CD4-positive, alpha-beta T cell treated with Interleukin-4 for 4 hours (primary cell): Measurements from ENCODE around the gene KCNQ4.

ENCODE experiments used
- DNase-seq: peaks from one replicate; pipeline ENCODE4 v3.0.0-alpha.2; 2020

KCNQ4 gene

DNA sequence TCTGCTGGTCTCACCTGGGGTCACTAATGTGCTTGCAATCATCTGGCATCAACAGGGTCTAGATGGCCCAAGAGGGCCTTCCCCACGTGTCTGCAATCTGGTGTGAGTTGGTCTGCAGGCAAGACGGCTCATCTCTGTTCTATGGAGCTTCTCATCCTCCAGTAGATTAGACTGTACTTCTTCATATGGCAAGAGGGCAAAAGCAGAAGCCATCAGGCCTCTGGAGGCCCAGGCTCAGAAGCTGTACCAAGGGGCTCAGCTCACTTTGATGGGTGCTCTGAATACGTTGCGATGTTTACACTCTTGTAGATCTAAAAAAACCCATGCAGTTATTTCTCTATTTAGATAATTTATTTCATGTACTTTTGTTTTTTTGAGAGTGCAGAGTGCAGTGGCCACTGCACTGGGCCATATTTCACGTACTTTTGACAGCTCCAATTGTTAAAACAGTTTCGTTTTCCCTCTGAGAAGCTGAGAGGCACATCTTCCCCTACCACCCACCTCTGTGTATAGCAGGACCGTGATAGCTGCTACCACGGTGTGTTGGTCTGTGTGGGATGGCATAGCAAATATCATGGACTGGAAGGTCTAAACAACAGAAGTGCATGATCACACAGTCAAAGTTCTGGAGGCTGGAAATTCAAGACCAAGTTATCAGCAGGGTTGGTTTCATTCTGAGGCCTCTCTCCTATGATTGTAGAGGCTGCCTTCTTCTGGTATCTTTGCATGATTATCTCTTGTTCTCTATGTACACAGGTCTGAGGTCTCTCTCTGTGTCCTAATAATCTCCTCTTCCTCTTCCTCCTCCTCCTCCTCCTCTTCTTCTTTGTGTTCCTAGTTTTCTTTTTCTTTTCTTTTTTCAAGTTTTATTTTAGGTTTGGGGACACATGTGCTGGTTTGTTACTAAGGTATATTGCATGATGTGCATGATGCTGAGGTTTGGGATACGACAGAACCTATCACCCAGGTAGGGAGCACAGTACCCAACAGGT lies 61.6 kb downstream of the KCNQ4 start:
- no peak for DNase-seq

DNA sequence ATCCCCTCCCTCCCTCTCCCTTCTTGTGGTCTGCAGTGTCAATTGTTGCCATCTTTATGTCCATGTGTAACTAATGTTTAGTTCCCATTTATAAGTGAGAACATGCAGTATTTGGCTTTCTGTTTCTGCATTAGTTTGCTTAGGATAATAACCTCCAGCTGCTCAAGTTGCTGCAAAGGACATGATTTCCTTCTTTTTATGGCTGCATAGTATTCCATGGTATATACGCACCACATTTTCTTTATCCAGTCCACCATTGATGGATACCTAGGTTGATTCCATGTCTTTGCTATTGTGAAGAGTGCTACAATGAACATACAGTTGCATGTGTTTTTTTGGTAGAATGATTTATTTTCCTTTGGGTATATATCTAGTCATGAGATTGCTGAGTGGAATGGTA lies 62.3 kb downstream of the KCNQ4 start:
- no peak for DNase-seq

DNA sequence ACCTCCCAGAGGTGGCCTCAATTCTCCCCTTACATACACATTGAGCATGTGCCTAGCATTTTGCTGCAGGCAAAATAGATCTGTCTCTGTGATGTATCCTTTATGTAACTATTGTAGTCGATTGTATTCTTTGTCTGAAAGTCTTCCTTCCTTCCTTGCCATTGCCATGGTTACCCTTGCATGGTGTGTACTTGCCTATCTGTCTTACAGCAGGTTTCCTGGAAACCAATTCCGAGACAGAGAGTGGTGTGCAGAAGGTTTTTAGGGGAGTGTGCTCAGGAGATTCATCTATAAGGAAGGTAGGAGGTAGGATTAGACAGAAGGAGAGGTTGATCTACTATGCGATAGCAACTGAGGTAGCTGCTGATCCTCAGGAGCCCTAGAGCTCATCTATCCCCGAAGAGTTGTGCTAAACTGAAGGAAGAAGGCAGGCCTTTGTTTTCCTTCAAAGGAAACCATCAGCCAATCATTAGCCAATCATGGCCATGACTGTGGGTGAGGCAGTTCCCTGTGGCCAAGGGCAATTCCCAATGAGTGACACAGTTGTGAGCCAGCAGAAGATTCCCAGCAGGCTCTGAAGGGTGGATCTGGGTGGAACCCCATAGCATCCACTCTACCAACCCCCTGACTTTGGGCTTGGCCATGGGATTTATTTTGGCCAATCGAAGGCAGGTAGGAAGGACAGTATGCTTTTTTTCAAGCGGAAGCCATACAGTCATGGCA lies 63.6 kb downstream of the KCNQ4 start:
- DNase-seq: no peak

DNA sequence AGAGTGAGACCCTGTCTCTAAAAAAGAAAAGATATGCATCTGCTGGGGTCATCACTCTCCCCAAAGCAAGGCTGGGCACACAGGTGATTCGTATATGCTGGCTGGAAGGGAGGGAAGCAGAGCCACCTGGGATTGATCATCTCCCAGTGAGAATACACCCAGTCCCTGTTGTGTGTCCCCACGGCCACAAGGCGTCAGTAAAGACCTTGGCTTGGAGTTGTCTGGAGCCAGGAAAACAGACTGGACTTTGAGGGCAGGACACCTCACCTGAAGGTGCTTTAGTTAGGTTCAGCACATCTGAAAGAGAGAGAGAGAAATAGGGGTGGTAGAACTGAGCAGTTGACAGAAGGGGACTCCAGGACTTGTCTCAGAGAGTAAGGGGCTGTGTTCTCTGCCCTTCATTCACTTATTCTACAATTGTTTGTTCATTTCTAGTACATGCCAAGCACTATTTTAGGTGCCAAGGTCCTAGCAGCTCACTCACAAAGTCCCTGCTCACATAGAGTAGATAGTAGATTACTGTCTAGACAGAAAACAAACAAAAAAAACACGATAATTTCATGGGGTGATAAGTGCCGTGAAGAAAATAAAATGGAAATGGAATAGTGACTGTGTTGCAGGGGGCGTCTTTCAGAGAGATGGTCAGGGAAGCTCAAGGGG lies 65.1 kb downstream of the KCNQ4 start:
- no peak for DNase-seq

DNA sequence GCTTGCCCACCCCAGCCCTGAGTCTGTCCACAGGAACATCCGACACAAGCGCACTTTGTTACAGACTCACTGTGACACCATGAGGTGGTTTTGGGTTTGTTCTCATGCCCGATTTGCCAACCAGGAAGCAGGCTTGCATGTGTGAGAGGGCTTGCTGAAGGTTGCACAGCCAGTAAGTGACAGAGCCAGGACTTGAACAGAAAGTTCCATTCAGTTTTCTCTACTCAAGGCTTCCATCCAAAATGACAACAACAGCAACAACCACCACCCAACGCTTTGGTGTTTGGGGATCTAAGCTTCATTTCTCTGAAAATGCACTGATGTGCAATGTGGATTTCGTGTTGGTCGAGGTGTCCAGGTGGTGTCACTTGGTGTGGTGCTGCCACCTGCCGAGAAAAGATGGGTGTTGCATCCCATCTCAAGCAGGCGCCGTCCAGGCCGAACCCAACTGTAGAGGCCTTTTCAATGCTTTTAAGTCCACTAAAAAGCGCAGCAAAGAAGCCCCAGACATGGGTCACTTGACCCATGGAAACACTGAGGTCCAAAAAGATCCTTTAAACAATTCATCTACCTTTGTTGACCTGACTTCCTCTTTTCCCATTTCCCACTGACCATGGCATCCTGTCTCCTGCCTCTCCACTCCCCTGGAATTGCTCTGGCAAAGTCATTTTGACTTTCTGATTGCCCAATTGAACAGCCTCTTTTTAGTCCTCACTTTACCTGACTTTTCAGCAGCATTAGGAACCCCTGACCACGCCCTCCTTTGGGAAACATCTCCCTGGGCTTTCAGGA lies 66.4 kb downstream of the KCNQ4 start:
- DNase-seq: peak; percentile 78

DNA sequence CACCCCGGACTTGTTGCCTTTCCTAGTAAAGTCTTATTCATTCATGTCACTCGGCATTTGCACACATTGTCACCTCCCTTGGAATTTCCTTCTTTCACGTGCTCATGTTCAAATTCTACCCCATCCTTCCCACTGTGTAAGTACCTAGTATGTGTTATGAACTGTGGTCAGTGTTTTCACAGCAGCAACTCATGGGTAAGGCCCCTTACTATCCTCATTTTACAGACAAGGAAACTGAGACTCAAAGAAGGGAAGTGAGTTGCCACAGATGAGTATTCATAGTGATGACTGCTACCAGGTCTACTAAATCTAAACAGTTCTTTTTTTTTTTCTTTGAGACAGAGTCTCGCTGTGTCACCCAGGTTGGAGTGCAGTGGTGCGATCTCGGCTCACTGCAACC lies 68.1 kb downstream of the KCNQ4 start:
- DNase-seq: no peak

DNA sequence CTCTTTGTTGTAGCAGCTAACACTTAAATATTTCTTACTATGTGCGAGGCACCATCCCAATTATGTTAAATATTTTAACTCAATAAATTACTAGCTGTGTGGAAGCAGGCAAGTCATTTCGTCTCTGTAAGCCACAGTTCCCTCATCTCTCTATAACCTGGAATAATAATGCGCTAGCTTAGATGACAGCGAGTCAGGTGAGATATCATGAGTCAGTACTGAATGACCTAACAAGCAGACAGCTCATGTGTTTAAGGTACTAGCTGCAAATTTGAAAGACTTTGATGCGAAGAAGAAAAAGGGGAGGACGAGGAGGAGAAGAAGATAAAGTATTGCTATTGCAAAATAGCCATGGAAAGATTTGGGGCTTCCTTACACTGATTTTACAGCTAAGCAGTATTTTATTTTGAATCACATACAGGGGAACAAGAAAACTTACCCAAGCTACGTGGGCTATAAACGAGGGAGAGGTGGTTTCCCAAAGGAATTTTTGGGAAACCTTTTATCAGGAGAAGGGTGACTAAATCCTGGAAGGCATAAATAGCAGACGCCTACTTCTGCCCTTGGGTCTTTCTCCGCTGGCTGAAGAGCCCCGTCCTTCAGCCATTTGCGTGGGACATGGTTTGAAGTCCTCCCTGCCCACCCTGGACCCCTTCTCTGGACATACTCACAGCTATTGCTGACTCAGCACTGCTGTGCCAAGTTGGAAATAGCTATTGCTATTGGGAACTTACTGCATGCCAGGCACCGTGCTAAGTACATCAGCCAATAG lies 69.7 kb downstream of the KCNQ4 start:
- no peak for DNase-seq

DNA sequence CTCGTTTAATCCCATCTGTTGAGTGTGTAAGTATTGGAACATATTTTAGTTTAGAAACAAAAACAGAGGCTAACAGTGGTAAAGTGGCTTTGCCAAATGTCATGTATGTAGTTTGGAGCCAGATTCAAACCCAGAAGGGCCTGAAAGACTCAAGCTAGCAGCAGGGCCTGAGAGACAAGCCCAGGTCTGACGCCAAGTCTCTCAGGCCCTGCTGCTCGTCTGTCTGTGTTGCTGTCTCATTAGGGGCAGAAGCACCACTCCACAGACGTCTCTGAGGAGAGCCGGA lies 70.2 kb downstream of the KCNQ4 start:
- DNase-seq: no peak

DNA sequence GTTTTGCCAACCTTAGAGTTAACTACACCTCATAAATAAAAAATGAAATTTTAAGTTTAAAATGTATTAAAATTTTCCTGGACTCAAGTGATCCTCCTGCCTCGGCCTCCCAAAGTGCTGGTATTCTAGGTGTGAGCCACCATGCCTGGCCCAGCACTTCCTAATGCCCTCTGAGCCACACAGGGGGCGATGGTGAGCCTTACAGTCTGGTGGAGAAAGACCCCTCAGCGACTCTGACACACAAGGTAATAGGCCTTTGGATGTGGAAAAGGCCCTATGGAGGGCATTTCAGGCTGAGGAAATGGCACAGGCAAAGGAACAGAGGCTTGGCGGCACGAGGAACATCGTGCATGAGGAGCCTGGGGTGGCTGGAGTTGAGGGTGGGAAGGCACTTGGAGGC lies 71.9 kb downstream of the KCNQ4 start:
- no peak for DNase-seq

DNA sequence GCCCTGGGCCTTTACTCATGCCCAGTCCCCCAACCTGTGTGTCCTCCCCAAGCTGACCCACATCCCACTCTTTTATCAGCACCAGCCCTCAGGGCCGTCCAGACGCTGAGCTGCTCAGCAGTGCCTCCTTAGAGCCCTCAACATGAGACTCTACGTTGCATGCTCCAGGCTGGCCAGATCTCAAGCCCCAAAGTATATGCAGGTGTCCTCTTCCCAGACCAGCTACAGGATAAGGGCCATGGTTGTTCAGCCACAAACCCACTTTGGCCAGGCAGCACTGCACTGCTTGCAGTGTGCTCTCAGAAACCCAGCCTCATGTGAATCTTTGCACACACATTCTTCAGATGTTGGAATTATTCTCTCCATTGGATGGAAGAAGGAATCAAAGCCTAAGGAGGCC lies 72.5 kb downstream of the KCNQ4 start:
- DNase-seq: no peak

DNA sequence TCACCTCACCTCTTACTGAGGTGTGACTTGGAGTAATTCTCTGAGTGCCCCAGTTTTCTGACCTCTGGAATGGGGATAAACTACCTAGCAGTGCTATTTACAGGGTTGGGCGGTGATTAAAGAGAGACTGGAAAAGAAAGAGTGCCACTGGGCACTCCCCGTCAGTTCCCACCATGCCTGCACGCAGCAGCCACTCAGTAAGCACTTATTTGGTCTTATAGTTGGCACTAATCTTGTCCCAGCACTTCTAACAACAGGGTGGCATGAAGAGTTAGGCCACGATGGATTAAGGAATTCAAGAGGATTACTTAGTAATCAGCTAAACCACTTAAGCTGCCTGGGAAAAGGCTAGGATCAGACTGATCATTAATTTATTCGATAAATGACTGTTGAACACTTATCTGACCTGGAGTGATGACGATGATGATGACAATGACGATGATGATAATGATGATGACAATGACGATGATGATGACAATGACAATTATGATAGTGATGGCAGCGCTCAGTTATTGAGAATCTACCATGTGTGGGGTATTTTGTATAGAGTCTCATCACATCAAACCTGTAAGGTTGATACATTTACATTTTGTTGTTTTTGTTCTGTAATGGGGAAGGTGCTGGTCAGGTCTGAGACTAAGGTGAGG lies 73.2 kb downstream of the KCNQ4 start:
- DNase-seq: no peak

DNA sequence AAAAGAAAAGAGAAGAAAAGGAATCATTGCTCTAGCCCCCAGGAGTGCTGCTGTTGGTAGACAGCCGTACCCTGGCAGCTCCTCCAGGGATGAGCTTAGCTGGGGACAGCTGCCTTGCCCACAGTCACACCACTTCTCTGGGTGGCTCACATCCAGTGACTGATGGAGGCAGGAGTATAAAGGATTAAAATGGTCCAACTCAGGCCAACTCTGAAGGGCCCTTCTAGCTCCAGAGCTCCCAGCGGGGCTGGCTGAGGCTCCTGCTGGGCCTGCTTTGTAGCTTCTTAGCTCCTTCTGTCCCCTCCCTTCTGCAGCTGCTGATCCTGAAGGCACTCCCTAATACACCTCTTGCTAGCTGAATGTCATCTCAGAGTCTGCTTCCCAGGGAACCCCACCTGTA lies 74.2 kb downstream of the KCNQ4 start:
- no peak for DNase-seq

DNA sequence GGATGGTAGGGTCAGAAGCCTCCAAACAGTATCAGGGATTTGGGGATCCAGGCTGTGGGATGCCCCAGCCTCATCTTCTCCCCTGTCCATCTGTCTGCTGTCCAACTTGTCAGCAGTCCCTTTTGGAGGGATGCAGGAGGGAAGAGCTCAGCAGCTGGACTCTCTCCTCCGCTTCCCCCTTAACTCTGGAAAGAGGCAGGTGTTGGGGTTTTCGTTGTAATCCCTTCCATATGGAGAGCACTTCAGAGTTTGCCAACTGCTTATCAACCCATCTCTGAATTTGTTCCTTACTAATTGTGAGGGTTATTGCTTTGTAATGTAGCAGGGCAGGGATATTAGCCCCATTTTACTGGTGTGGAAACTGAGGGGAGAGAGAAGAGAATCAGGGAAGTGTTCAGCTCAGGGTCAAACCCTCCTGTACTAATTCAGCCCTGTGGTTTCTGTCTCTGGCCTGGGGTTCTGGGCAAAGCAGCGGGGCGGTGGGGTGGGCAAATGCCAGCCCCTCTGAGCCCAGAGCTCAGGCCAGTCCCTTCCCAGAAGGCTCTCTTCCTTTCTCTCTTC lies 75.3 kb downstream of the KCNQ4 start:
- no peak for DNase-seq

DNA sequence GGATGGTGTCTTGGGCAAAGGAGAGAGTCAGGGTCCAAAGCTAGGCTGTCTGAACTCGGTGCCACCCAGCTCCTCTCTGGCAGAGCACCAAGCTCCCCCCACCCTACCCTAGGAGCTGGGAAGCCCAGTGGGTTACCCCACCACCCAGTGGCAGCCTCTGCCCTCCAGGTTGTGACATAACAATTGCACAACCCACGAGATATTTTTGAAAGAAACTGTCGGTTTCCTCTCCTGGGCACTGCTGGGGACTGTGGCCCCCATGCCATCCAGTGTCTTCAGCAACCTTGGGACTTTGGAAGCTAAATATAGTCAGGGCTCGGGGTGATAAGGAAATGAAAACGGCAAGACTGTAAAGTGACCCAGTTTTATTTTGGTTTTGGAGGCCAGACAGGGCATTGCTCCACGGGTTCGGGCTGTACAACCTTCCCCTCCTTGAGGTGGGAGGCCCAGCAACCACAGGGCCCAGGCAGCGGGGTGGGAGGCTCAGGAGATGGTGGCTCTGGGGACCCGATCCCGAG lies 77.2 kb downstream of the KCNQ4 start:
- DNase-seq: no peak

DNA sequence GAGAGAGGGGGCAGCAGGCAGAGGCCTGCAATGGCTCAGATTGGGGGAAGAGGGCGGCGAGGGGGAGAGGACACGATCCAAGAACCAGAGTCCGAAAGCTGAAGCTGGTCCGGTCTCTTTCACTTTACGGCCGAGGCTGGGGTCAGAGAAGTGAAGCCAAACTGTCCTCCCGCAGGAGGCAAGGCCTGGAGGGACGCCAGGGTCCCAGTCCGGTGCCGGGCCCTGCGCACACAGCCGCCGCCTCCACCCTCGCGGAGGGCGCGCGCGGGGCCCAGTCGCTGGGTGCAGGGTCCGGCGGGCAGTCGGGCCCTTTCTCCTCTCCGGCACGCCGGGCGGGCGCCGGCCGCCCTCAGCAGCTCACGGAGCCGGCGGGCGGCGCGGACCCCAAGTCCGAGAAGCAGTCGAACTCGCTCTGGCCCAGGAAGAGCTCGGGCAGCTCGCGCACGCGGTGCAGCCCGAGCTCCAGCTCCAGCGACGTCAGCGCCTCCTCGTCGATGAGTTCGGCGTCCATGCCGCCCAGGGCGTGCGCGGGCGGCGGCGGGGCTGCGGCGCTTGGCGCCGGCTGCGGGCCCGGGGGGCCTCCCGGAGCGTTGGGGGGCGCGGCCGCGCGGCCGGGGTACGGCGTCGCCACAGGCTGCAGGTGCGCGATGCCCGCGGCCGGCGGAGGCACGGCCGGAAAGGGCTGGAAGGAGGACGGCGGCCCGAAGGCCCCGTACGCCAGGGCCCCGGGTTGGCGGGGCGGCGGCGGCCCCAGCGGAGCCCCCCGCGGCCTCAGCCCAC lies 77.8 kb downstream of the KCNQ4 start:
- DNase-seq: no peak

DNA sequence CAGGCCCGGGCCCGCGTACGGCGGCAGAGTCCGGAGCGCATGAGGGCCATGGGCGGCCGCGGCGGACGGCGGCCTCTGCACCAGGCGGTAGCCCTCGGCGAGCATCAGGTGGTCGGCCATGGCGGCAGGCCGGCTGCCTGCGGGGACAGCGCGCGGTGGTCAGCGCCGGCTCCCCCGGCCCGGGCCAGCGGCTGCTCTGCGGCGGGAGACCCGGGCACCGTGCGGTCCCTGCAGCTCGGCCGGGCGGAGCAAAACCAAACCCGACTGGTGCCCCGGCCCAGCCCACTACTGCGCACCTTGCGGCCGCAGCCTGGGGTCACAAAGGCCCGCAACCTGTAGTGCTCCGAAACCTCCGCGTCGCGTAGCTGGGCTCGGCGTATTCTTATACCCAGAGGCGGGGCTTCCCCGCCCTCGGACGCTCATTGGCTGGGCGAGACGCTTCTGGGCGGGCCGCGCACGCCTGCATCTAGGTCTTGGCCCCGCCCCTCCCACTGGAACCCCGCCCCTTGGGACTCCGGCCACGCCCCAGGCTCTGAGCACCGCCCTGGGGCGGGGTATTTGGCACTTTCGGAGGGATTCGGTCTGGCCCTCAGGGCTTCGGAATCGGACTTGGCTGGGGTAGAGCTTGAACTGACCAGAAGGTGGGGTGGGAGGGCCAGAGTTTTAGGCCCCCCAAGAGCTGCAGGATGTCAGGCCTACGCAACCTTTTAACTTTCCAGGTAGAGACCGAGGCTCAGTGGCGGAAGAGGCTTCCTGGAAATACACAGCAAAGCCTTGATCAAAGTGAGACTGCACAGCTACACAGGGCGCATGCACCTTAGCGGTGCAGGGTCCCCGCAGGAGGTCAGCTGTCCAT lies 78.6 kb downstream of the KCNQ4 start, which contains the start of gene CITED4:
TSS of gene CITED4 (minus strand) at position 356 of the 856 bp plus-strand sequence. CDS start at position 120, 236 bp downstream.
- peak; percentile 94 for DNase-seq

DNA sequence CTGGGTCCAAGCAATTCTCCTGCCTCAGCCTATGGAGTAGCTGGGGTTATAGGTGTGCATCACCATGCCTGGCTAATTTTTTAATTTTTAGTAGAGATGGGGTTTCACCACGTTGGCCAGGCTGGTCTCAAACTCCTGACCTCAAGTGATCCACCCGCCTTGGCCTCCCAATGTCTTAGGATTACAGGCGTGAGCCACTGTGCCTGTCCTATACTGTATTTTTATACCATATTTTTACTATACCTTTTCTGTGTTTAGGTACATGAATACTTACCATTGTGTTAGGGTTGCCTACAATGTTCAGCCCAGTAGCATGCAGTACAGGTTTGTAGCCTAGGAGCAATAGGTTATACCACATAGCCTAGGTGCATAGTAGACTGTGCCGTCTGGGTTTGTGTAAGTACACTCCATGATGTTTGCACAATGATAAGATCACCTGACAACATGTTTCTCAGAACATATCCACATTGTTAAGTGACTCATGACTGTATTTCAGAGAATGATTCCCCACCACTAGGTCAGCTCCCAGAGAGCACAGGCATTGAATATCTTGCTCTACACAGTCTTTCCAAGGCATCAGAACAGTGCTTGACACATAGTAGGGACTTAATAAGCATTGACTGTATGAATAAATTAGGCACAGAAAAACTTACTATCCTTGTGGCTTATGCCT lies 84.6 kb downstream of the KCNQ4 start:
- no peak for DNase-seq

DNA sequence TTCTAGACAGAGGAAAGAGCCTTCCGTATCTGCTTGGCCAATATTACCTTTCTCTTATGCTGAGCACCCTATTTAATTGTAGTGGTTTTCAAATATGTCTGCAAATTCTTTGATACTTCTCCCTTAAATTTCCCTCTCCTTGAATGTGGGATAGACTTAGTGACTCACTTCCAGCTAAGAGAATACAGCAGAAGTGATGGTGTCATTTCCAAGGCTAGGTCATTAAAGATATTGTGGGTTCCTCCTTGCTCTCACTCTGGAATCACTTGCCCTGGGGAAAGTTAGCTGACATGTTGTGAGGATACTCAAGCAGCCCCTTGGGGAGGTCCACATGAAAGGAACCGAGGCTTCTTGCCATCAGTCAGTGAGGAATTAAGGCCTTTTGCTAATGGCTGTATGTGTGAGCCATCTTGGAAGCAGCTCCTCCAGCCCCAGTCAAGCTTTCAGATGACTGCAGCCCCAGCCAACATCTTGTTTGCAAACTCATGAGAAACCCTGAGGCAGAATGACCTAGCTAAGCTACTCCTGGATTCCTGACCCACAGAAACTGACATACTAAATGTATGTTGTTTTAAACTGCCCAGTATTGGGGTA lies 86.6 kb downstream of the KCNQ4 start:
- DNase-seq: no peak
